GM19455 (cell line): Measurements from ENCODE around the gene CPED1.
"Not testable (repeated sequence)": the region's sequence is repeated elsewhere in the genome, so short reads cannot be mapped to it uniquely, and the experiment has no call there.

Experiments used
- ATAC-seq: cut with Tn5 transposase; IDR thresholded peaks from one replicate; pipeline ENCODE4 v1.9.1; 2021; ENCODE audit not compliant: unreplicated experiment

CPED1 gene

GRCh38 chr7:120981117-120981516, 7.4 kb upstream of the CPED1 start:
- ATAC-seq = no peak

DNA sequence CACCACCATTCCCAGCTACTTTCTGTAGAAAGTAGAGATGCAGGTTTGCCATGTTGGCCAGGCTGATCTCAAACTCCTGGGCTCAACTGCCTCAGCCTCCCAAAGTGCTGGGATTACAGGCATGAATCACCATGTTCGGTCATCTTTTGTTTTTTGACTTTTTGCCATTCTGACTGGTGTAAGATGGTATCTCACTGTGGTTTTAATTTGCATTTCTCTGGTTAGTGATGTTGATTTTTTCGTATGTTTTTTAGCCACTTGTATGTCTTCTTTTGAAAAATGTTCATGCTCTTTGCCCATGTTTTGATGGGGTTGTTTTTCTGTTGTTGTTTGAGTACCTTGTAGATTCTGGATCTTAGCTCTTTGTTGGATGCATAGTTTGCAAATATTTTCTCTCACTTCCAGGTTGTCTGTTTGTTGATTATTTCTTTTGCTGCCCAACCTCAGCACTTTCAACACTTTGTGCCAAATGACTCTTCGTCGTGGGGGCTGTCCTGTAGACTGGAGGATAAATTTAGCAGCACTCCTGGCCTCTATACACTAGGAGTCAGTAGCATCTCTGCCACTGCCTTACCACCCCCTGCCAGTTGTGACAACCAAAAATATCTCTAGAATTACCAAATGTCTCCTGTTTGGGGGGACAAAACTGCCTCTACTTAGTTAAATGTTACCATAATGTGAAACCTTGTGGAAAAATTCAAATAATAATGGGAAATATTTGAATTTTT, 6.5 kb upstream of the CPED1 start:
- no peak for ATAC-seq

DNA sequence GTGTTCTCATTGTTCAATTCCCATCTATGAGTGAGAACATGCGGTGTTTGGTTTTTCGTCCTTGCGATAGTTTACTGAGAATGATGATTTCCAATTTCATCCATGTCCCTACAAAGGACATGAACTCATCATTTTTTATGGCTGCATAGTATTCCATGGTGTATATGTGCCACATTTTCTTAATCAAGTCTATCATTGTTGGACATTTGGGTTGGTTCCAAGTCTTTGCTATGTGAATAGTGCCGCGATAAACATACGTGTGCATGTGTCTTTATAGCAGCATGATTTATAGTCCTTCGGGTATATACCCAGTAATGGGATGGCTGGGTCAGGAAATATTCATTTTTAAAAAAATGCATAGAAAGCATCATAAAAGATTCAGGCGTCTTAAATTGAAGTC, 4.9 kb upstream of the CPED1 start:
- not testable (repeated sequence) for ATAC-seq

GRCh38 chr7:120984406-120984805, 4.1 kb upstream of the CPED1 start:
- no peak for ATAC-seq

DNA sequence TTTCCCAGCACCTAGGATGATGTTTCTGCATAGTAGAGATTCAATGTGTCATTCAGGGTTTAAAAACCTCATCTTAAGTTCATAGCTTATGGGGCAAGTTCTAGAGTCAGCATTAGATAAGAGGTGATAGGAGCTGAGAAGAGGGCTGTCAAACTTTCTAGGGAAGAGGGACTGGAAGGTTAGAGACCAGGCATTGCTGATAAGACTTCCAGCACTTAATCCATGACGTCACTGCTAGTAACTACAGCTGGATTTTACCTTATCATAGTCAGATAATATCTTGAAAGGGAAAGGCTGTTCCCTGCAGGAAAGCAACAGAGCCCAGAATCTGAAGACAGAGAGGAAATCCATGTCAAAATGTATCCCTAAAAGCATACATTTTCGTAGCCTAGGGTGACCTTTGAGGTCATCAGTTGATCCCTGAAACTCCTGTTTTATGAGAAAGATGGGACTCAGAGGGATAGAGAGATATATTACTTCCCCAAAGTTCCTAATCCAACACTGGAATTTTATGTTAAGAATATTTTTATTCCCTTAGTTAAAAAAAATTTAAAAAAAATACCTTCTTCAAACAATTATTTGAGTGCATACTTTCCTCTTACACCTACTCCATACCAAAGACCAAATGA, 3.3 kb upstream of the CPED1 start:
- no peak for ATAC-seq

DNA sequence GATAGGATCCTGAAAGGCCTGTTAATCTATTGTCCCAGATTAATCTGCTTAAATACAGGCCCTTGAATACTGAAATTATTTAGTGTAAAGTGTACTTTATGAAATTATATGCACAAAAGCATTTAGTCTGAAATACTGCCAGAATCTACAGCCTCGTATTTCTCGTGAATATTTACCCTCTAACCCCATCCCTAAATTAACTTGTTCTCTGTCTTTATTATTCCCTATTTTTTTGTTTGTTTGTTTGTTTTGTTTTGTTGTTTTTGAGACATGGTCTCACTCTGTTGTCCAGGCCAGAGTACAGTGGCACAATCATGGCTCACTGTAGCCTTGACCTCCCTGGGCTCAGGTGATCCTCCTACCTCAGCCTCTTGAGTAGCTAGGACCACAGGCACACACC, 2.7 kb upstream of the CPED1 start:
- no peak for ATAC-seq

GRCh38 chr7:120986650-120987049, 1.9 kb upstream of the CPED1 start:
- no peak for ATAC-seq

- ATAC-seq = no peak
Measured at GRCh38 chr7:120987280-120987679, 1.2 kb upstream of the CPED1 start.

DNA sequence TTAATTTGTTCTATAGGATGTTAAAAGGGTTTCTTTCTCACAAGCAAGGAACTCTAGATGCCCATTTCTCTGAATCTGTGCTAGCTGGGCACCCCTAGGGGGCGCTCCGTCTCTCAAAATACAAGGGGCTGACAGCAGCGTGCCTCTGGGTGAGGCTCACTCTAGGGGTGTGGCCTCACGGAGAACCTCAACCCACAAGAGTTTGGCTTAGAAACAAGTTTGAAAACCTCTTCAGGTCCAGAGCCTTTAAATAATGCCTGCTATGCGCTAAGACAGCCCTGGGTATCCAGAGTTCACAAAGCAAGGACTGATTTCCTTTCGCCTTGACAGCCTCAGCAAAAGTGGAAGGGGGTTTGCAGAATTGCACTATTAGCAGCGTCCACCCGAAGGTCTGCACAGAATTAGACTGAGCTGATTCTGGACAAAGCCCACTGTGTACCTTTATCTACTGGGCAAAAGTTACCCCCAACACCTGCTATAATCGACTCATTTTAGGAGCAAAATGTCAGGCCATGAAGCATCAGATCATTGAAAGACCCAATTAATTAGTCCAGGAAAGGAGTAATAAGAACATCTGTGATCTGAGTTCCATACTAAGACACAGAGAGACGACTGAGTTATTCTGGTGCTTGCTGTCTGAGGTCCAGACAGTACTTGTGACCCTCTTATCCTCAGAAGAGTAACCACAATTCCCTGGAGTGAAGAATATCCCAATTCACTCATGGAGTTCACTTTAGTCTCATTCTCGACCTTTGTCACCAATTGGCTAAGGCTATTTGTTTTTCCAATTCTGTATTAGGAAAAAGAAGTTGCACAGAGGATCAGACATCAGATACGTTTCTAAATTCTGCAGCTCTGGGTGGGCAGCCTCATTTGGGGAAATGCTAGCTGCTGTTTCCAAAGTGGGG, 574 bp upstream of the CPED1 start:
- ATAC-seq = peak; percentile 92

GRCh38 chr7:120989257-120990220, 1.0 kb downstream of the CPED1 start:
- no peak for ATAC-seq

GRCh38 chr7:120990468-120991118, 2.1 kb downstream of the CPED1 start:
- ATAC-seq = no peak

DNA sequence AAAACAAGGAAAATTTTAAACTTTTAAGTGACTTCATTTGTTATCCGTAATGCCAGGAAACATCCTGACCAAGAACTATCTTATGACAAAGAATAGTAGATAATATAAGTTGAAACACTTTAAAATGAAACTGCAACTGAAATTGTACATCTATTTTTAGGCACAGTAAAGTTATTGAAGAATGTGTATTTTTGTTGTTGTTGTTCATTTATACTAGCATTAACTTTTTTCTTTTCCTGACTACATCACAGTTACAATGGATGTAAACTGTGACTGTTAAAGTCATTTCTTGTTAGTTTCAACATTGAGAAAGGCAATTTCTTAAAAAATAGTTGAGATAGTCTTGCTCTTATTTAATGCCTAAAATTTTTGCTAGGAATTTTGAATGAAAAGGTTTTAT, 2.6 kb downstream of the CPED1 start:
- ATAC-seq = no peak

DNA sequence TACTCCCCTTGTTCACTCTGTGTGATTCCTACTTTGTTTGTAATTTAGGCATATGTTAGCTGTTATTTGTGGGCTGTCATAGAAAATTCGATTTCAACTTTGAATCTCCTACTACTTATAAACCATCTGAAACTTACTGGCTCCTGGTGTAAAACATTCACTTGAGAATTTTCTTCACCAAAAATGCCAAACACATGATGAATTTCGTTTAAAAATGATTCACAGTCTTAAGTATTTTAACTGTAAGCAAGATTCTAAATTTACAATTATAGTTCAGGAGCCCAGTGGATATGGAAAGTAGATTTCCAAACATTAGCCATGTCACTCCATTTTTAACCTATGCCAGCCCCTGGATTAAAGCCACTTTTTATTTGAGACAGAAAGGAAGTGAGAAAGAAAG, 3.1 kb downstream of the CPED1 start:
- ATAC-seq = no peak

DNA sequence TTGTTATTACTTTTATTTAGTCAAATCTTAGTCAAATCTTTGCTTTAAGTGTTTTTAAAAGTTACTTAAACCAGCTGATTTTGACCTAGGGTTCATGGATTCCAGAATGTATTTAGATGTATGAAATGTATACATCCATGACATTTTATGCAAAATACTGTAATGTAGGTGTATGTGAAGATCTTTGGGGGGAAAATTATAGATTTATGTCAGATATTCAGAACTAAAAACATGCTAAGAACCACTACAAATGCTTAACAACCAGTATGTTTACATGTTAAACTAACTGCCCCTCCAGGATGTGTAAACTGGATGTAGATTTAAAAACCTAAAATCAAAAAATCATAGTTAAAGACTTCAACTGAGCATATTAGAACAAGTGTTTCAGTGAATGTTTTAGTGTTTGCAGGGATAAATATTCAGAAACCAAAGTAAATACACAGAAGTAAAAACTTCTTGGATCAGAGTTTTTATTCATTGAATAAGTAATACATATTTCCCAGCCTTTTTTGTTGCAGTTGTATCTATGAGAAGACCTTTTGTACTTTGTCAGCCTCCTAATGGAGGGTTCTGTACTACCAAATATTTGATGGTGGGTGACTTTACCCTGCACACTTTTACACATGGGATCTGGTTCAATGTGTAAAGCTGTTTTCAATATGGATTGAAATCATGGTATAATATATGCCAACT, 3.9 kb downstream of the CPED1 start:
- ATAC-seq = no peak

DNA sequence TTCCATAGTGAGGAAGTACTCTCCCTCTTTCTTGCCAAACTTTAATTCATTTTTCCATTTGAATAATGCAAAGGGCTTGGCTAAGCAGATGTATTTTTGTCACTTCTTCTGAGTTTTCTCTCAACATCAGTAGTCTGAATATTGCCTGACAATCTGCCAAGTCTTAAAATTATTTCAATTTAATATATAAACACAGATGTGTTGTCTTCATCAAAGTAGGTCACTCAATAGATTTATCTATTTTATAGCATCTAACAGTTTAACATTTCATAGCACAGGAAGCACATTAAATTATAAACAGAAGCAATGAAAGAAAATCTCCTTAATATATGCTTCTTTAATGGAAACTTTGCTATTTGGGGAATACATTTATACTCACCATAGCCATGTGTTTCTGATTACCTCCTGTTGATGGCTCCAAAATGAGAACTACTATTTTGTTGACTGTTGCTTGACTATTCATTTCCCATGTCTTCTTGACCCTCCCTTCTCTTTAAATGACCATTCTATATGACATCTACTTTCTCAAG, 4.5 kb downstream of the CPED1 start:
- ATAC-seq = no peak

GRCh38 chr7:120993553-120994191, 5.2 kb downstream of the CPED1 start:
- ATAC-seq = no peak

- ATAC-seq = no peak
Measured at GRCh38 chr7:120994512-120995410, 6.2 kb downstream of the CPED1 start.

DNA sequence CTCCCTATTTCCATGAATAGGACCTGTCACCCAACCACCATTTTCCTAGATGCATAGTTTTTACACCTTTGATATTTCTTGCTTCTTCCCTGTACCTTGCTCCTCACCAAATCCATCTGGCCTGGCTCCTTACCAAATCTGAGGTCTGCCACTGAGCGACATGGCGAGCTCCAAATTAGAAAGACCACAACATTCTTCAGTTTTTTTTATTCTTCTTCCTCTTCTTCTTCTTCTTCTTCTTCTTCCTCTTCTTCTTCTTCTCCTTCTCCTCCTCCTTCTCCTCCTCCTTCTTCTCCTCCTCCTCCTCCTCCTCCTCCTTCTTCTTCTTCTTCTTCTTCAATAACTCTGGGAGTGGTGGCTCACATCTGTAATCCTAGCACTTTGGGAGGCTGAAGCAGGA, 7.1 kb downstream of the CPED1 start:
- no peak for ATAC-seq
